Measurements from ENCODE around the gene RGS17.
"Not testable (repeated sequence)": the region's sequence is repeated elsewhere in the genome, so short reads cannot be mapped to it uniquely, and the experiment has no call there.

Gene RGS17

DNA sequence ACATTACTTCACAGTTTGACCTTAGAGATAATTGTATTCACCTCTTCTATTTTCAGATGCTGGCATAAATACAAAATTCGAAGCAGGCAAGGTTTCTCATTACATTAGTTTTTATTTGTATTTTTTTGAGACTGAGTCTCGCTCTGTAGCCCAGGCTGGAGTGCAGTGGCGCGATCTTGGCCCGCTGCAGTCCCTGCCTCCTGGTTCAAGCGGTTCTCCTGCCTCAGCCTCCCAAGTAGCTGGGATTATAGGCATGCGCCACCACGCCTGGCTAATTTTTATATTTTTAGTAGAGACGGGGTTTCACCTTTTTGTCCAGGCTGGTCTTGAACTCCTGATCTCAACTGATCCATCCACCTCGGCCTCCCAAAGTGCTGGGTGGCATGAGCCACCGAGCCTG lies 145.8 kb downstream of the RGS17 start:
- H3K4me3 ChIP-seq (ENCODE audit: low read depth, low read length); H3K27ac ChIP-seq (ENCODE audit: extremely low read depth, low read depth, low read length); H3K4me1 ChIP-seq (ENCODE audit: control insufficient read depth, insufficient read depth, low read length); H3K9me3 ChIP-seq (ENCODE audit: control insufficient read depth, insufficient read depth, low read depth, low read length); CTCF ChIA-PET: not testable (repeated sequence)
- POLR2A ChIA-PET: interaction anchor here (1.5 to 3.4 kb wide), 2 partner anchors 11 to 15 kb away, joined by 4 to 13 read pairs; no protein-coding TSS in a partner anchor
- H3K36me3 ChIP-seq (ENCODE audit: control insufficient read depth in 2 of 2, insufficient read depth in 1 of 2, low read length in 2 of 2): peaks cover 1 to 39% of the 10 kb centered on the region in 2 experiments; a peak in 2 of 3 replicates
- peak; percentile 73; the same call in 1 of the 2 replicates for TF ChIP-seq ZNF202 (tag by site-specific recombination; IDR thresholded peaks at IDR 0.05; ENCODE audit: borderline replicate concordance)

- Histone ChIP-seq H3K4me1 (ENCODE audit: control insufficient read depth, insufficient read depth, low read length) (no peaks in the 10 kb centered on the region; the same call in 1 of the 2 replicates), H3K4me3 (ENCODE audit: low read depth, low read length) (peak overlapping the region; percentile 81), H3K36me3 (ENCODE audit: control insufficient read depth in 2 of 2, insufficient read depth in 1 of 2, low read length in 2 of 2) (peaks cover 0 to 40% of the 10 kb centered on the region in 2 experiments; a peak in 2 of 3 replicates), H3K9me3 (ENCODE audit: control insufficient read depth, insufficient read depth, low read depth, low read length) (no peaks in the 10 kb centered on the region), H3K27ac (ENCODE audit: extremely low read depth, low read depth, low read length) (peak overlapping the region; percentile 96)
- TF ChIP-seq ZSCAN4 (tag by site-specific recombination; IDR thresholded peaks at IDR 0.05) (no peak), WT1 (tag by site-specific recombination; IDR thresholded peaks at IDR 0.05) (0 out of 2 replicates have a peak, but pooled peaks have one; percentile 1), ZNF2 (tag by site-specific recombination; IDR thresholded peaks at IDR 0.05) (peak; percentile 60; the same call in 1 of the 2 replicates), ZNF366 (tag by site-specific recombination; conservative IDR thresholded peaks at IDR 0.05) (peak; percentile 5; the same call in 1 of the 2 replicates), ZBTB17 (tag by site-specific recombination; IDR thresholded peaks at IDR 0.05) (peak; percentile 93)
- CTCF ChIA-PET: no interaction called here
- POLR2A ChIA-PET: interaction anchor here (1.5 to 3.4 kb wide), 2 partner anchors 12 to 16 kb away, joined by 4 to 13 read pairs; no protein-coding TSS in a partner anchor
Measured at GRCh38 chr6:152984513-152984872, 146.6 kb downstream of the RGS17 start.

DNA sequence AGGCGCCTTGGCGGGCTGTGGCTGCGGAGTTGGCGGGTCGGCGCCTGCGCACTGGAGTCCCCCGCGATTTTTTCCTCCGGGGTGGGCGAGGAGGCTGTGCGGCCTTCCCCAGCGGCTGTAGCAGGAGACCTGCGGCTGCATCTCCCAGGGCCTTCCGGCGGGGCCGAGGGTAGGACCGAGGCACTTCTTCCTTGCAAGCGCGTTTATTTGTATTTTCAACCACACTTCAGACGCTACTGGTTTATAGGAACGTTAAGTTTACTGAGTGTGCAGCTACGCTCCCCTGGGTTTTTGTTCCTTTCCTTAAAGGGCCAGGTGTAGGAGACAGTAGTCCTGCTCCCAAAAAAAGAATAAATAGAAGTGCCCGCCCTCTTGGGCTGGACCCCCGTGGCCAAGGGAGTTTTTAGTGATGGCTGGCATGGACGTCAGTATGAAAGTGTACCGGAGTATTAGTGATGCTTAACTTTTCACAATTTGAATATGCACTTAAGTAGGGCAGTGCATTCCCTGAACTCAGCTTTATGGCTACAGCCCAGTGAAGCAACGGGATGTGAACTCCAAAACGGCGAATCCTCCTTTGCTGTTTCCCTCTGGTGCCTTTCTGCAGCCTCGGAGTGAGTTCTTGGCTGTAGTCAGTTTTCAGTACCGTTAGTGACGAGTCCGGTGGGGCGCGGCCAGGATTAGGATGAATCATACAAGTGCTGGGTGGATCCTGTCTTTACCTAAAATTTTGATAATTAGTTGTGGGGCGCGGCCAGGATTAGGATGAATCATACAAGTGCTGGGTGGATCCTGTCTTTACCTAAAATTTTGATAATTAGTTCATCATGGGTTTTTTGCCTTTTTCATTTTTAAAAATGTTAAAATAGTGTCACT lies 147.2 kb downstream of the RGS17 start:
- POLR2A ChIA-PET: interaction anchor here (0.7 to 3.4 kb wide), 15 partner anchors 8 to 498 kb away, joined by 3 to 55 read pairs (median 8); partner anchors contain the start of genes MTRF1L and RGS17
- no peaks in the 10 kb centered on the region for H3K9me3 ChIP-seq (ENCODE audit: control insufficient read depth, insufficient read depth, low read depth, low read length)
- peaks cover under 1 to 46% of the 10 kb centered on the region in 2 experiments; a peak in 2 of 3 replicates for H3K36me3 ChIP-seq (ENCODE audit: control insufficient read depth in 2 of 2, insufficient read depth in 1 of 2, low read length in 2 of 2)
- peaks cover 2% of the 10 kb centered on the region; the same call in 1 of the 2 replicates for H3K4me1 ChIP-seq (ENCODE audit: control insufficient read depth, insufficient read depth, low read length)
- peak overlapping the region; percentile 81 for H3K4me3 ChIP-seq (ENCODE audit: low read depth, low read length)
- CTCF ChIA-PET: interaction anchor here (0.5 kb wide), 1 partner anchor 144 kb away, joined by 3 read pairs; no protein-coding TSS in a partner anchor
- H3K27ac ChIP-seq (ENCODE audit: extremely low read depth, low read depth, low read length): peak overlapping the region; percentile 96
- TF ChIP-seq, protein P1, sequence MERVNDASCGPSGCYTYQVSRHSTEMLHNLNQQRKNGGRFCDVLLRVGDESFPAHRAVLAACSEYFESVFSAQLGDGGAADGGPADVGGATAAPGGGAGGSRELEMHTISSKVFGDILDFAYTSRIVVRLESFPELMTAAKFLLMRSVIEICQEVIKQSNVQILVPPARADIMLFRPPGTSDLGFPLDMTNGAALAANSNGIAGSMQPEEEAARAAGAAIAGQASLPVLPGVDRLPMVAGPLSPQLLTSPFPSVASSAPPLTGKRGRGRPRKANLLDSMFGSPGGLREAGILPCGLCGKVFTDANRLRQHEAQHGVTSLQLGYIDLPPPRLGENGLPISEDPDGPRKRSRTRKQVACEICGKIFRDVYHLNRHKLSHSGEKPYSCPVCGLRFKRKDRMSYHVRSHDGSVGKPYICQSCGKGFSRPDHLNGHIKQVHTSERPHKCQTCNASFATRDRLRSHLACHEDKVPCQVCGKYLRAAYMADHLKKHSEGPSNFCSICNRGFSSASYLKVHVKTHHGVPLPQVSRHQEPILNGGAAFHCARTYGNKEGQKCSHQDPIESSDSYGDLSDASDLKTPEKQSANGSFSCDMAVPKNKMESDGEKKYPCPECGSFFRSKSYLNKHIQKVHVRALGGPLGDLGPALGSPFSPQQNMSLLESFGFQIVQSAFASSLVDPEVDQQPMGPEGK (tag by site-specific recombination; IDR thresholded peaks at IDR 0.05): peak; percentile 13; the same call in 1 of the 2 replicates
- TF ChIP-seq HOXC10 (CRISPR knock-in tag; IDR thresholded peaks at IDR 0.05): no peak
- TF ChIP-seq ZNF571 (tag by site-specific recombination; IDR thresholded peaks at IDR 0.05): no peak
- TF ChIP-seq ZNF426 (tag by site-specific recombination; IDR thresholded peaks at IDR 0.05): peak; percentile 6; the same call in 1 of the 2 replicates
- no peak for TF ChIP-seq ZBTB44 (tag by site-specific recombination; IDR thresholded peaks at IDR 0.05)
- TF ChIP-seq, protein P2, sequence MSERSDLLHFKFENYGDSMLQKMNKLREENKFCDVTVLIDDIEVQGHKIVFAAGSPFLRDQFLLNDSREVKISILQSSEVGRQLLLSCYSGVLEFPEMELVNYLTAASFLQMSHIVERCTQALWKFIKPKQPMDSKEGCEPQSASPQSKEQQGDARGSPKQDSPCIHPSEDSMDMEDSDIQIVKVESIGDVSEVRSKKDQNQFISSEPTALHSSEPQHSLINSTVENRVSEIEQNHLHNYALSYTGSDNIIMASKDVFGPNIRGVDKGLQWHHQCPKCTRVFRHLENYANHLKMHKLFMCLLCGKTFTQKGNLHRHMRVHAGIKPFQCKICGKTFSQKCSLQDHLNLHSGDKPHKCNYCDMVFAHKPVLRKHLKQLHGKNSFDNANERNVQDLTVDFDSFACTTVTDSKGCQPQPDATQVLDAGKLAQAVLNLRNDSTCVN (tag by site-specific recombination; optimal IDR thresholded peaks at IDR 0.05): no peak
- peak; percentile 23; the same call in 1 of the 2 replicates for TF ChIP-seq WT1 (tag by site-specific recombination; IDR thresholded peaks at IDR 0.05)
- TF ChIP-seq ZSCAN18 (tag by site-specific recombination; IDR thresholded peaks at IDR 0.05): no peak
- no peak for TF ChIP-seq ZNF433 (tag by site-specific recombination; IDR thresholded peaks at IDR 0.05; ENCODE audit: low read depth)
- no peak for TF ChIP-seq ZNF621 (tag by site-specific recombination; IDR thresholded peaks at IDR 0.05)
- TF ChIP-seq ZNF658 (tag by site-specific recombination; IDR thresholded peaks at IDR 0.05): no peak
- TF ChIP-seq KLF8 (tag by site-specific recombination; IDR thresholded peaks at IDR 0.05): 0 out of 2 replicates have a peak, but pooled peaks have one; percentile 57
- TF ChIP-seq ZNF777 (tag by site-specific recombination; IDR thresholded peaks at IDR 0.05; ENCODE audit: borderline replicate concordance): no peak
- no peak for TF ChIP-seq ZEB2 (tag by site-specific recombination; IDR thresholded peaks at IDR 0.05)
- no peak for TF ChIP-seq ZNF16 (tag by site-specific recombination; IDR thresholded peaks at IDR 0.05; ENCODE audit: low read depth)
